GM12864 (cell line): ENCODE data around the gene HLA-DPB1.

Experiments
- DNase-seq: peaks from one replicate; pipeline ENCODE4 v3.0.0-alpha.2; 2011; ENCODE audit warnings: low read depth
- H3K4me3 ChIP-seq: 2 replicates; pipeline ENCODE4 v1.5.1; 2011; ENCODE audit warnings: mild to moderate bottlenecking, low read depth, low read length, control low read depth
- CTCF ChIP-seq: IDR thresholded peaks from 2 replicates; pipeline ENCODE4 v1.5.1; 2011; ENCODE audit warnings: low read depth, mild to moderate bottlenecking, moderate library complexity, low read length, control low read depth, inconsistent platforms; ENCODE audit errors: missing control alignments

HLA-DPB1 gene

GRCh38 chr6:33113755-33114154 is 38.0 kb downstream of the HLA-DPB1 start:
- TF ChIP-seq CTCF: no peak
- no peak overlapping the region for H3K4me3 ChIP-seq
- DNase-seq: no peak

GRCh38 chr6:33114406-33114805 is 38.6 kb downstream of the HLA-DPB1 start:
- no peak for TF ChIP-seq CTCF
- no peak for DNase-seq
- no peak overlapping the region for H3K4me3 ChIP-seq

GRCh38 chr6:33116417-33116816 is 40.6 kb downstream of the HLA-DPB1 start:
- no peak overlapping the region for H3K4me3 ChIP-seq
- no peak for TF ChIP-seq CTCF
- no peak for DNase-seq

DNA sequence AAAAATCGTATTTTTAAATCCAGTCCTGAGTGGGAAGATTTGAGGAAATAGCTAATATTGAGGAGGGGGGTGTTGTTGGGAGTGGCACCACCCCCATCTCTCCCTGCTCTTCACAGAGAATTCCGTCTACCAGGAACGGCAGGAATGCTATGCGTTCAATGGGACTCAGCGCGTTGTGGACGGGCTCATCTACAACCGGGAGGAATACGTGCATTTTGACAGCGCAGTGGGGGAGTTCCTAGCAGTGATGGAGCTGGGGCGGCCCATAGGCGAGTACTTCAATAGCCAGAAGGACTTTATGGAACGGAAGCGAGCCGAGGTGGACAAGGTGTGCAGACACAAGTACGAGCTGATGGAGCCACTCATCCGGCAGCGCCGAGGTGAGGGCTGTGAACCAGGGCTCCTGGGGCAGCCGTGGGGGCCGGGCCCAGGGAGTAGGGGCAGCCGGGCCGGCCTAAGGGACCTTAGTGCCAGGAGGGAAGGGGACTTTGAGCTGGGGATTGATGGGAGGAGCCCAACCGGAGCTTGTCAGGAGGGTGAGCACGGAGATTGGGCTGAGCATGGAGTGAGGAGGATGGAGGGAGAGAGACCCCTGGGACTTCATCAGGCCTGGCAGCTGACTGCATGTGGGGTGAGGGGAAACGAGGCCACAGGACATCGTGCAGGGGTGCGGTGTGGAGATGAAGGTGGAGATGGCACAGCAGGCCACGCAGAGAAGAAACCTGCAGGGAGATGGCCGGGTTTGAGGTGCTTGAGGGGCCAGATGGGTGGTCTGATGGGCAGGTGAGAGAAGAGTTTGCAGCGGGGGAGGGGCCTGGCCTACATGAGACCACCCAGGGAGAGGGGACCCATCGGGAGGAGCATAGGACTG is 41.3 kb downstream of the HLA-DPB1 start:
- DNase-seq: no peak
- no peak overlapping the region for H3K4me3 ChIP-seq
- TF ChIP-seq CTCF: no peak

- no peak overlapping the region for H3K4me3 ChIP-seq
- no peak for DNase-seq
Observed at GRCh38 chr6:33117811-33118277, 42.1 kb downstream of the HLA-DPB1 start.

GRCh38 chr6:33118525-33119123 is 42.8 kb downstream of the HLA-DPB1 start:
- no peak overlapping the region for H3K4me3 ChIP-seq
- DNase-seq: no peak
- TF ChIP-seq CTCF: peak; percentile 70

More at GRCh38 chr6:33117811-33118277, 42.1 kb downstream of the HLA-DPB1 start:
- TF ChIP-seq CTCF: no peak
